ENCODE results near the gene GLT6D1.
A peak's percentile ranks its signal among the peaks of the same experiment; 100 is the strongest.

GLT6D1 gene

GRCh38 chr9:135606885-135607259, 32.5 kb downstream of the GLT6D1 start:
- no peak overlapping the region for H3K9ac ChIP-seq (ENCODE audit: insufficient read length, low read depth)

GRCh38 chr9:135605238-135605781, 34.0 kb downstream of the GLT6D1 start:
- TF ChIP-seq YY1 (IDR thresholded peaks at IDR 0.05; ENCODE audit: insufficient read depth, insufficient read length), result no peak
- no peak for TF ChIP-seq SUZ12 (IDR thresholded peaks at IDR 0.05; ENCODE audit: extremely low read depth, insufficient read depth, insufficient read length)
- TF ChIP-seq ZNF274 (IDR thresholded peaks at IDR 0.05; ENCODE audit: low read depth, low read length), result no peak
- H3K9me3 ChIP-seq (ENCODE audit: insufficient read depth, low read length), result 0 out of 2 replicates have a peak, but pooled peaks cover 5% of the 10 kb centered on the region
- DNase-seq (ENCODE audit: low read depth, low spot score), result no peak
- H3K4me1 ChIP-seq (ENCODE audit: insufficient read depth, insufficient read length), result peaks cover 8% of the 10 kb centered on the region
- no peak overlapping the region for H3K4me3 ChIP-seq (ENCODE audit: insufficient read length, low read depth)
- no peaks in the 10 kb centered on the region for H3K27me3 ChIP-seq (ENCODE audit: insufficient read depth, insufficient read length)
- no peak overlapping the region for H3K9ac ChIP-seq (ENCODE audit: insufficient read length, low read depth)
- no peaks in the 10 kb centered on the region for H3K36me3 ChIP-seq (ENCODE audit: insufficient read depth, insufficient read length, low read length)

More at GRCh38 chr9:135606885-135607259, 32.5 kb downstream of the GLT6D1 start:
- Histone ChIP-seq H3K4me3 (ENCODE audit: insufficient read length, low read depth) (no peak overlapping the region), H3K9me3 (ENCODE audit: insufficient read depth, low read length) (peaks cover 21% of the 10 kb centered on the region; the same call in 1 of the 2 replicates), H3K4me1 (ENCODE audit: insufficient read depth, insufficient read length) (peaks cover 8% of the 10 kb centered on the region), H3K36me3 (ENCODE audit: insufficient read depth, insufficient read length, low read length) (no peaks in the 10 kb centered on the region), H3K27me3 (ENCODE audit: insufficient read depth, insufficient read length) (no peaks in the 10 kb centered on the region)
- no peak for TF ChIP-seq YY1 (IDR thresholded peaks at IDR 0.05; ENCODE audit: insufficient read depth, insufficient read length)
- TF ChIP-seq SUZ12 (IDR thresholded peaks at IDR 0.05; ENCODE audit: extremely low read depth, insufficient read depth, insufficient read length), result no peak
- DNase-seq (ENCODE audit: low read depth, low spot score), result no peak

- peaks cover 8% of the 10 kb centered on the region for H3K4me1 ChIP-seq (ENCODE audit: insufficient read depth, insufficient read length)
- H3K9ac ChIP-seq (ENCODE audit: insufficient read length, low read depth), result peak overlapping the region; percentile 24
- DNase-seq (ENCODE audit: low read depth, low spot score), result no peak
- H3K4me3 ChIP-seq (ENCODE audit: insufficient read length, low read depth), result no peak overlapping the region
- H3K36me3 ChIP-seq (ENCODE audit: insufficient read depth, insufficient read length, low read length), result no peaks in the 10 kb centered on the region
- H3K27me3 ChIP-seq (ENCODE audit: insufficient read depth, insufficient read length), result no peaks in the 10 kb centered on the region
- no peak for TF ChIP-seq YY1 (IDR thresholded peaks at IDR 0.05; ENCODE audit: insufficient read depth, insufficient read length)
- H3K9me3 ChIP-seq (ENCODE audit: insufficient read depth, low read length), result no peaks in the 10 kb centered on the region
These were observed 34.7 kb downstream of the GLT6D1 start for GRCh38 chr9:135604437-135605237.

- no peak for TF ChIP-seq SUZ12 (IDR thresholded peaks at IDR 0.05; ENCODE audit: extremely low read depth, insufficient read depth, insufficient read length)
- no peak for TF ChIP-seq ZNF274 (IDR thresholded peaks at IDR 0.05; ENCODE audit: low read depth, low read length)
- no peak for TF ChIP-seq YY1 (IDR thresholded peaks at IDR 0.05; ENCODE audit: insufficient read depth, insufficient read length)
- no peak overlapping the region for H3K9ac ChIP-seq (ENCODE audit: insufficient read length, low read depth)
- no peak for DNase-seq (ENCODE audit: low read depth, low spot score)
- peaks cover 8% of the 10 kb centered on the region for H3K4me1 ChIP-seq (ENCODE audit: insufficient read depth, insufficient read length)
- H3K27me3 ChIP-seq (ENCODE audit: insufficient read depth, insufficient read length), result no peaks in the 10 kb centered on the region
- H3K4me3 ChIP-seq (ENCODE audit: insufficient read length, low read depth), result no peak overlapping the region
- H3K36me3 ChIP-seq (ENCODE audit: insufficient read depth, insufficient read length, low read length), result no peaks in the 10 kb centered on the region
- H3K9me3 ChIP-seq (ENCODE audit: insufficient read depth, low read length), result no peaks in the 10 kb centered on the region; the same call in none of the 2 replicates
These were observed 36.4 kb downstream of the GLT6D1 start for GRCh38 chr9:135602789-135603481.

GRCh38 chr9:135601988-135602387, 37.4 kb downstream of the GLT6D1 start:
- Histone ChIP-seq H3K4me1 (ENCODE audit: insufficient read depth, insufficient read length) (peaks cover 8% of the 10 kb centered on the region), H3K9me3 (ENCODE audit: insufficient read depth, low read length) (peaks cover 1% of the 10 kb centered on the region), H3K4me3 (ENCODE audit: insufficient read length, low read depth) (no peak overlapping the region), H3K36me3 (ENCODE audit: insufficient read depth, insufficient read length, low read length) (no peaks in the 10 kb centered on the region), H3K9ac (ENCODE audit: insufficient read length, low read depth) (no peak overlapping the region), H3K27me3 (ENCODE audit: insufficient read depth, insufficient read length) (no peaks in the 10 kb centered on the region)
- DNase-seq (ENCODE audit: low read depth, low spot score), result no peak
- no peak for TF ChIP-seq YY1 (IDR thresholded peaks at IDR 0.05; ENCODE audit: insufficient read depth, insufficient read length)
- TF ChIP-seq ZNF274 (IDR thresholded peaks at IDR 0.05; ENCODE audit: low read depth, low read length), result no peak
- no peak for TF ChIP-seq SUZ12 (IDR thresholded peaks at IDR 0.05; ENCODE audit: extremely low read depth, insufficient read depth, insufficient read length)

- no peak for TF ChIP-seq ZNF274 (IDR thresholded peaks at IDR 0.05; ENCODE audit: low read depth, low read length)
- no peak for TF ChIP-seq YY1 (IDR thresholded peaks at IDR 0.05; ENCODE audit: insufficient read depth, insufficient read length)
- TF ChIP-seq SUZ12 (IDR thresholded peaks at IDR 0.05; ENCODE audit: extremely low read depth, insufficient read depth, insufficient read length), result no peak
- Histone ChIP-seq H3K9me3 (ENCODE audit: insufficient read depth, low read length) (peaks cover 12% of the 10 kb centered on the region), H3K27me3 (ENCODE audit: insufficient read depth, insufficient read length) (no peaks in the 10 kb centered on the region), H3K4me3 (ENCODE audit: insufficient read length, low read depth) (no peak overlapping the region), H3K4me1 (ENCODE audit: insufficient read depth, insufficient read length) (peaks cover 6% of the 10 kb centered on the region), H3K9ac (ENCODE audit: insufficient read length, low read depth) (no peak overlapping the region), H3K36me3 (ENCODE audit: insufficient read depth, insufficient read length, low read length) (no peaks in the 10 kb centered on the region)
- no peak for DNase-seq (ENCODE audit: low read depth, low spot score)
These were observed 39.0 kb downstream of the GLT6D1 start for GRCh38 chr9:135600296-135600817.

- H3K4me1 ChIP-seq (ENCODE audit: insufficient read depth, insufficient read length), result peaks cover 3% of the 10 kb centered on the region
- no peak overlapping the region for H3K9ac ChIP-seq (ENCODE audit: insufficient read length, low read depth)
- no peaks in the 10 kb centered on the region for H3K27me3 ChIP-seq (ENCODE audit: insufficient read depth, insufficient read length)
- H3K36me3 ChIP-seq (ENCODE audit: insufficient read depth, insufficient read length, low read length), result no peaks in the 10 kb centered on the region
- TF ChIP-seq SUZ12 (IDR thresholded peaks at IDR 0.05; ENCODE audit: extremely low read depth, insufficient read depth, insufficient read length) (no peak), YY1 (IDR thresholded peaks at IDR 0.05; ENCODE audit: insufficient read depth, insufficient read length) (no peak), ZNF274 (IDR thresholded peaks at IDR 0.05; ENCODE audit: low read depth, low read length) (no peak)
- no peak for DNase-seq (ENCODE audit: low read depth, low spot score)
- H3K9me3 ChIP-seq (ENCODE audit: insufficient read depth, low read length), result peaks cover 13% of the 10 kb centered on the region
- no peak overlapping the region for H3K4me3 ChIP-seq (ENCODE audit: insufficient read length, low read depth)
These were observed 43.1 kb downstream of the GLT6D1 start for GRCh38 chr9:135596211-135596610.
